ENCODE measurements around the gene RIBC2.

RIBC2 gene

DNA sequence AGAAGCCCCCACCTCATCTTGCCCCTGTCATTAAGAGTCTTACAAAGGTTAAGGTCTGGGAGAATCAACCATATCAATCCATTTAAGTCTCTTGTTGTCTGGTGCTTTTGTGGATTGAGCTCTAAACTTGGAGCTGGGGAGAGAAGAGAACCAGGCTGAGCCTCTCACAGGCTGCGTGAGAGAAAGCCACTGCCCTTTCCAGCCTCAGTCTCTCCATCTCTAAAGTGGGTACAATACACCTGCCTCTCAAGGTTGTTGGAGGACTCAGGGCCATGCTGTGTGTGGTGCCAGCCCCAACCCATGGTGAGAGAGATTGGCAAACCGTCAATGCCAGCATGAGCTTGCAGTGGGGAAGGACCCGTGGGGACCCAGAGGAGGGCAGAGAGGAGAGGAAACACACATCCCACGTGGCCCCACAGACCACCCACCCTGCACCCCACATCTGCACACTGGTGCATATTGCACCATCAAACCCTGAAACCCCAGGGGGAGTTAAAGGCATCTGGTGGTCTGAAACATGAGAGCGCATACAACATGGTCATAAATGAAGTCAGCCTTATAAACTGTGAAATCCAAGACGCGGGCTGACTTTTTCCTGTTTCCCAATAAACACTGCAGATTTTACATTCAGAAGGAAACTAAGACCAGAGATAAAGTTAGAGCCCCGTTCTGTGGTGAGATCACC is 61.7 kb downstream of the RIBC2 start:
- DNase-seq: no peak

DNA sequence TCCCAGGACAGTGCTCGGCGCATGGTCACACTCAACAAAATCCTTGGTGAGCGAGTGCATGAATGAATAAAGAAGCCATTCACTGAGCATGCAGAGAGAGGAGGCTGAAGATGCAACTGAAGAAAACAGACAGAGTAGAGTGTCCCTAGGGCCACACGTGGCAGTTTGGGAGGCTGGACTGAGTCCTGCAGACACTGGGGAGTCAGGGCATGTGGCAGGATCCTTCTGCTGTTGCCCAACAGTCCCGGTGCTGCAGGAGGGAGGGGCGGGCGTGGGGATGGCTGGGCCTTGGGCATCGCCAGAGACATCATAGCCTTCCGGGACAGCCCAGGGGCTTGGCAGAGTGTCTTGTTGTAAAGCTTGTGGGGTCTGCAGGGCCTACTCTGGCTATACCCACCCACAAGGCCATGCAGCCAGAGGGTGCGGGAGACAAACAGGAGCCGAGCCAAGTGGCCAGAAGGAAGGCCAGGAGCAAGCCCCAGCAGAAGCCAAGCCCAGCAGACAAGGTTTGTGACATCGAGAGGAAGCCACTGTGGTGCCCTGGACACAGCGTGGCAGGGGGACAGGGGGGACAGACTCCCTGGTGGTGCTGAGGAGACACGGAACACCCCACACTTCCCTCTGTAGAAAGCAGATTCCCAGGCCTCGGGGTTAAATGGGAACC is 62.5 kb downstream of the RIBC2 start:
- DNase-seq: no peak

DNA sequence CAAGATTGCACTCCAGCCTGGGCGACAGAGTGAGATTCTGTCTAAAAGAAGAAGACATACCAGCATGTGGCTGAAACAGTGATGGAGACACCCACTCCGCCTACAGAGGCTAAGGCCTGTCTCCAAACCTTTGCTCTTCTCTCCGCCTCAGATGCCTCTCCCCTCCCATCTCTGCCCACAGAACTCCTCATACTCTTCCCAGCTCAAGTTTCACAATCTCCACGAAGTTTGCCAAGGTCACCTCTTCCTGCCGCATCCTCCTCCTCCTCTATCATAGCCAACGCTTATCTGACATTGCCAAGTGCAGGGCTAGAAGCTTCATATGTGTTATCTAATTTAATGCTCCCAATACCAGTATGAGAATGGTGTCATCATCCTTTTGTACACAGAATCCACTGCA is 63.3 kb downstream of the RIBC2 start:
- no peak for DNase-seq

DNA sequence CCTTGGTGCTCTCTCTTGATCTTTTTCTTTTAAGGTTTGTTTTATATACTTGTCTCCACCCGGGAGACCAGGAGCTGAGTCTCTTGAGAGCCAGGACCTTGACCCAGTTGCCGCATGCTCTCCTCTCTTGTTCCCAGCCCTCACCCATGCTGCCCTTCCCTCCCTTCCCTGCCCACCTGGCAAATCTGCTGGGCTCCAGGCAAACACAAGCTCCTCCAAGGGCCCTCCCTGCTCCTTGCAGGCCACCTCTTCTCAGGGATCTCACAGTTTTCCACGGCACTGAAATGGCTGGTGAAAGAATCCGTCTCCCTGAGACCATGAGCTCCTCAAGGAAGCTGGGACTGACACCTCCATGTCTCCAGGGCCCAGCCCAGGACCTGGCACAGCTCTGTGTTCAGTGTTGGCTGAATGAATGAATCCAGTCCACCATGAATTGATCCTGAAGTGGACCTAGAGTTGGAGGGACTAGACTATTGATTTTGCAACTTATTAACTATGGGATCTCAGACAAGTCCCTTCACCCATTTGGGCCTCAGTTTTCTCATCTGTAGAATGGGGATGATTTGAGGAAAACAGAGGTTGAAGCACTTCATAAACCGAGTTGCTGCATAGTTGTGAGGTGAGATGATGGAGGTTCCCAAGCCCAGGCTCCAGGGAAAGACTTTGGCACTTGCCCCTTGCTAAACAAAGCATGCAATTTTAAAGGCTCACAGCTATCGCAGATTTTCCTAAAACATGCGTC is 64.0 kb downstream of the RIBC2 start:
- DNase-seq: no peak

DNA sequence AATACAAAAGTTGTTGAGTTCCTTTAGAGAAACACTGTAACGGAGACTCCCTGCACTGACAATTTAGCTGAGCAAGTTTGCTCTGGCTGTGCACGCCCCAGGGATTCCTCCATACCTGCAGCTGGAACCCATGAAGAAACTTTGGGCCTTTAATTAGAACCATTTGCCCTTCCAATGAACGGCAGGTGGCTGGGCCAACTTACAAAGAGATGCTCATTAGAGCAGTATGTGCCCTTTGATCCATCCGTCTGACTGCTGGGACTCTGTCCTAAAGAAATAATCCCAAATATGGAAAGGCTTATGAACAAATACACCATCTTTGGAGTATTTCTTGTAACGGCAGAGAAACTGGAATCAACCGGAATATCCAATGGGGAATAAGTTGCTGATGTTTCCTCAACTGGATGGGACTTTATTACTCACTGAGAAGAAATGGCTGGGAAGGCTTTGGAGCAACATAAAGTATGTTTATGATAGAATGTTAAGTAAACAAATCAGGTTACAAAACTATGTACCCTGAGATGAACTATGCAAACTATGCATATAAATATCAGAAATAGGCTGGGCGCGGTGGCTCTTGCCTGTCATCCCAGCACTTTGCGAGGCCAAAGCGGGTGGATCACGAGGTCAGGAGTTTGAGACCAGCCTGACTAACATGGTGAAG is 64.7 kb downstream of the RIBC2 start:
- no peak for DNase-seq

DNA sequence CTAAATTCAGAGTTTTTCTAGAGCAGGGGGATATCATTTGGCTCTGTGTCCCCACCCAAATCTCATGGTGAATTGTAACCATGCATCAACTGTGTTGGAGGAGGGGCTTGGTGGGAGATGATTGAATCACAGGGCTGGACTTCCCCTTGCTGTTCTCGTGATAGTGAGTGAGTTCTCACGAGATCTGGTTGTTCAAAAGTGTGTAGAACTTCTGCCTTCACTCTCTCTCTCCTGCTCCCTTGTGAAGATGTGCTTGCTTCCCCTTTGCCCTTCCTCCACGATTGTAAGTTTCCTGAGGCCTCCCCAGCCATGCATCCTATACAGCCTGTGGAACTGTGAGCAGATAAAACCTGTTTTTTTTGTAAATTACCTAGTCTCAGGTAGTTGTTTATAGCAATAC is 67.2 kb downstream of the RIBC2 start:
- no peak for DNase-seq

DNA sequence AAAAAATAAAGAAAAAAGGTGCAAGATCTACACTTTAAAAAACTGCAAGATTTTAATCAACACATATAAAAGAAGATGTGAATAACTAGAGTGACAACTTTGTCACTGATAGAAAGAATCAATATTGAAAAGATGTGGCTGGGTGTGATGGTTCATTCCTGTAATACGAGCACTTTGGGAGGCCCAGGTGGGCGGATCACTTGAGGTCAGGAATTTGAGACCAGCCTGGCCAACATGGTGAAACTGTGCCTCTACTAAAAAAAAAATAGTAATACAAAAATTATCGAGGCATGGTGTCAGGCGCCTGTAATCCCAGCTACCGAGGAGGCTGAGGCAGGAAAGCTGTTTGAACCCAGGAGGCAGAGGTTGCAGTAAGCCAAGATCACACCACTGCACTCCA is 68.2 kb downstream of the RIBC2 start:
- DNase-seq: no peak

Measured in cortex of kidney (tissue), 1 donor.